Keratinocyte (primary cell): ENCODE results near the gene RBL1.

Experiments
- CTCF ChIP-seq, 3 experiments: IDR thresholded peaks in 1 of 3; conservative IDR thresholded peaks in 1 of 3; optimal IDR thresholded peaks in 1 of 3; 2 replicates in 2 of 3; 3 replicates in 1 of 3; pipeline versions ENCODE3 to v1.5.1; 2011; ENCODE audit warnings: low read length in 3 of 3, mild to moderate bottlenecking in 3 of 3, moderate library complexity in 2 of 3, control low read depth in 1 of 3, inconsistent platforms in 1 of 3; ENCODE audit not compliant: insufficient read depth in 2 of 3; ENCODE audit errors: extremely low read depth in 1 of 3
- EZH2 ChIP-seq: IDR thresholded peaks from one replicate; pipeline ENCODE4 v1.6.1; 2012; ENCODE audit warnings: inconsistent platforms, mild to moderate bottlenecking, low read length, moderate library complexity

GRCh38 chr20:37020636-37021035 is 75.2 kb downstream of the RBL1 start:
- TF ChIP-seq CTCF (optimal IDR thresholded peaks at IDR 0.05 in 1 of 3, IDR thresholded peaks at IDR 0.05 in 1 of 3, conservative IDR thresholded peaks at IDR 0.05 in 1 of 3; ENCODE audit: extremely low read depth in 1 of 3, insufficient read depth in 2 of 3, low read length in 3 of 3) (no peak), EZH2 (no peak)
